SKM-1 treated with dmso at 0.1 percent for 144 hours (cell line): ENCODE data around the gene PPP1R12B.
"Not testable (repeated sequence)": the region's sequence is repeated elsewhere in the genome, so short reads cannot be mapped to it uniquely, and the experiment has no call there.

ENCODE experiments used
- DNase-seq: peaks from one replicate; lab custom pipeline; 2025; ENCODE audit not compliant: unreplicated experiment; lab: John Stamatoyannopoulos, UW

Gene PPP1R12B

GRCh38 chr1:202438393-202439174, 90.1 kb downstream of the PPP1R12B start:
- no peak for DNase-seq

- DNase-seq: no peak
Measured at GRCh38 chr1:202439308-202439707, 90.8 kb downstream of the PPP1R12B start.

- DNase-seq: not testable (repeated sequence)
Measured at GRCh38 chr1:202448140-202448539, 99.6 kb downstream of the PPP1R12B start.

- not testable (repeated sequence) for DNase-seq
Measured at GRCh38 chr1:202451641-202452040, 103.1 kb downstream of the PPP1R12B start.

- no peak for DNase-seq
Measured at GRCh38 chr1:202452508-202452907, 104.0 kb downstream of the PPP1R12B start.

- DNase-seq: not testable (repeated sequence)
Measured at GRCh38 chr1:202456372-202457169, 108.1 kb downstream of the PPP1R12B start.

GRCh38 chr1:202458651-202459050, 110.2 kb downstream of the PPP1R12B start:
- not testable (repeated sequence) for DNase-seq

GRCh38 chr1:202459470-202460142, 111.1 kb downstream of the PPP1R12B start:
- DNase-seq: not testable (repeated sequence)

- DNase-seq: not testable (repeated sequence)
Measured at GRCh38 chr1:202460143-202460495, 111.6 kb downstream of the PPP1R12B start.

GRCh38 chr1:202462342-202463076, 114.0 kb downstream of the PPP1R12B start:
- DNase-seq: no peak

- DNase-seq: peak; percentile 18
Measured at GRCh38 chr1:202464153-202464742, 115.7 kb downstream of the PPP1R12B start.

- not testable (repeated sequence) for DNase-seq
Measured at GRCh38 chr1:202465644-202466270, 117.3 kb downstream of the PPP1R12B start.

- DNase-seq: not testable (repeated sequence)
Measured at GRCh38 chr1:202466339-202466738, 117.8 kb downstream of the PPP1R12B start.

- DNase-seq: not testable (repeated sequence)
Measured at GRCh38 chr1:202467381-202467780, 118.9 kb downstream of the PPP1R12B start.

- DNase-seq: peak; percentile 56
Measured at GRCh38 chr1:202468695-202469094, 120.2 kb downstream of the PPP1R12B start.

GRCh38 chr1:202469123-202469522, 120.6 kb downstream of the PPP1R12B start:
- not testable (repeated sequence) for DNase-seq

GRCh38 chr1:202471246-202471645, 122.7 kb downstream of the PPP1R12B start:
- DNase-seq: no peak

GRCh38 chr1:202472347-202473124, 124.0 kb downstream of the PPP1R12B start:
- DNase-seq: not testable (repeated sequence)
